Endothelial cell of umbilical vein (primary cell): ENCODE data around the gene CTNNA2. TPM values are rescaled to one million over a fixed set of nuclear protein-coding genes. Genes with fewer than 3 reads are reported as not detected.

Experiments used
- BruUV-seq: library from RNA; stranded (reverse); fragments of 400-500 nt; replicated peaks from 2 replicates; lab custom pipeline; 2021; lab: Mats Ljungman, UMichigan
- CTCF ChIA-PET: fragments of 300-600, 350-600 bp; sonication (Branson Sonifier 250); formaldehyde crosslinking; loops from one replicate; lab custom pipeline; 2021; ENCODE audit warnings: antibody characterized with exemption, inconsistent platforms; lab: Charles Lee
- POLR2A ChIA-PET: fragments of 300-600, 350-600 bp; sonication (Branson Sonifier 250); formaldehyde crosslinking; loops from one replicate; lab custom pipeline; 2021; ENCODE audit warnings: antibody characterized with exemption, inconsistent platforms; lab: Charles Lee
- DNase-seq: peaks from one replicate; pipeline ENCODE4 v3.0.0-alpha.2; 2011; ENCODE audit warnings: low read depth, low spot score
- FAIRE-seq: peaks from 2 replicates; lab custom pipeline; 2011; peaks lifted over from hg19 to GRCh38; lab: Jason Lieb, UNC
- H2AFZ ChIP-seq: 2 replicates; pipeline ENCODE4 v1.6.0; 2012; ENCODE audit warnings: low read depth, low read length, control low read depth, inconsistent platforms
- H3K27ac ChIP-seq: 2 replicates; pipeline ENCODE4 v1.5.1; 2011; ENCODE audit warnings: low read depth, mild to moderate bottlenecking, control low read depth, low read length, moderate library complexity; ENCODE audit not compliant: insufficient read depth
- H3K27me3 ChIP-seq, 2 experiments: 2 replicates each; pipeline versions ENCODE4 v1.6.0 to v1.6.1; 2011; ENCODE audit warnings: low read length in 2 of 2, mixed read lengths in 1 of 2; ENCODE audit not compliant: control insufficient read depth in 2 of 2, insufficient read depth in 2 of 2
- H3K36me3 ChIP-seq, 2 experiments: 2 replicates in 1 of 2; 3 replicates in 1 of 2; pipeline ENCODE4 v1.5.1; 2011; ENCODE audit warnings: low read length in 2 of 2, mild to moderate bottlenecking in 1 of 2, moderate library complexity in 1 of 2; ENCODE audit not compliant: control insufficient read depth in 2 of 2, insufficient read depth in 2 of 2; ENCODE audit errors: extremely low read depth in 1 of 2
- H3K4me1 ChIP-seq: 3 replicates; pipeline ENCODE4 v1.5.1; 2011; ENCODE audit warnings: mild to moderate bottlenecking, low read length; ENCODE audit not compliant: control insufficient read depth, insufficient read depth; ENCODE audit errors: extremely low read depth
- H3K4me2 ChIP-seq: 2 replicates; pipeline ENCODE4 v1.6.1; 2011; ENCODE audit warnings: low read length, control low read depth, mixed read lengths; ENCODE audit not compliant: insufficient read depth
- H3K4me3 ChIP-seq, 3 experiments: fragments of 200-600 bp in 1 of 3; sonication (generic), shearing (Covaris generic) in 1 of 3; replicated peaks in 1 of 3; 2 replicates each; pipeline ENCODE4 v1.5.1; 2011 to 2016; ENCODE audit warnings: control low read depth in 3 of 3, low read length in 3 of 3, mild to moderate bottlenecking in 2 of 3, inconsistent platforms in 1 of 3, low read depth in 1 of 3, moderate library complexity in 1 of 3; ENCODE audit not compliant: insufficient read depth in 1 of 3
- H3K79me2 ChIP-seq: 2 replicates; pipeline ENCODE4 v1.6.0; 2012; ENCODE audit warnings: low read length, inconsistent platforms; ENCODE audit not compliant: control insufficient read depth, insufficient read depth
- H3K9ac ChIP-seq: replicated peaks from 2 replicates; pipeline ENCODE3; 2011; ENCODE audit warnings: low read length, control low read depth; ENCODE audit not compliant: insufficient read depth; ENCODE audit errors: extremely low read depth
- H3K9me1 ChIP-seq: replicated peaks from 3 replicates; pipeline ENCODE4 v1.6.0; 2011; ENCODE audit warnings: mild to moderate bottlenecking, low read length; ENCODE audit not compliant: control insufficient read depth, insufficient read depth; ENCODE audit errors: extremely low read depth
- H3K9me3 ChIP-seq: replicated peaks from 2 replicates; pipeline ENCODE4 v1.5.1; 2012; ENCODE audit warnings: low read length, inconsistent platforms; ENCODE audit not compliant: control insufficient read depth, insufficient read depth
- H4K20me1 ChIP-seq: replicated peaks from 2 replicates; pipeline ENCODE3; 2011; ENCODE audit warnings: mild to moderate bottlenecking, low read length; ENCODE audit not compliant: control insufficient read depth, insufficient read depth; ENCODE audit errors: extremely low read depth
- CTCF ChIP-seq, 2 donors: IDR thresholded peaks; 1 replicate in 1 of 2; 2 replicates in 1 of 2; pipeline ENCODE4 v1.5.1; 2011; ENCODE audit warnings: low read length in 2 of 2, mild to moderate bottlenecking in 2 of 2, moderate library complexity in 2 of 2, control low read depth in 1 of 2, inconsistent platforms in 1 of 2, low read depth in 1 of 2; ENCODE audit not compliant: insufficient read depth in 1 of 2; ENCODE audit errors: extremely low read depth in 1 of 2
- EZH2 ChIP-seq: IDR thresholded peaks from 2 replicates; pipeline ENCODE4 v1.6.1; 2012; ENCODE audit warnings: borderline replicate concordance, low read depth, mild to moderate bottlenecking, moderate library complexity, low read length, inconsistent platforms; ENCODE audit not compliant: severe bottlenecking
- FOS ChIP-seq: IDR thresholded peaks from 2 replicates; pipeline ENCODE4 v1.6.1; 2011; ENCODE audit warnings: mild to moderate bottlenecking, low read length, moderate library complexity, borderline replicate concordance; ENCODE audit not compliant: insufficient read depth
- GATA2 ChIP-seq: IDR thresholded peaks from 2 replicates; pipeline ENCODE4 v1.7.0; 2011; ENCODE audit warnings: low read depth, mild to moderate bottlenecking, moderate library complexity, mixed read lengths, low read length; ENCODE audit not compliant: insufficient read length, insufficient read depth
- JUN ChIP-seq: IDR thresholded peaks from 2 replicates; pipeline ENCODE4 v1.6.1; 2011; ENCODE audit warnings: borderline replicate concordance, low read depth; ENCODE audit not compliant: insufficient read length, insufficient read depth
- MAX ChIP-seq: IDR thresholded peaks from 2 replicates; pipeline ENCODE4 v1.6.1; 2011; ENCODE audit not compliant: insufficient read depth, insufficient read length
- MYC ChIP-seq: IDR thresholded peaks from one replicate; pipeline ENCODE4 v1.6.1; 2011; ENCODE audit warnings: mild to moderate bottlenecking, low read depth, low read length
- POLR2A ChIP-seq: IDR thresholded peaks from 2 replicates; pipeline ENCODE4 v1.6.1; 2012; ENCODE audit warnings: low read depth, mild to moderate bottlenecking, control low read depth, low read length
- POLR2AphosphoS5 ChIP-seq: IDR thresholded peaks from 2 replicates; pipeline ENCODE4 v1.6.1; 2012; ENCODE audit warnings: low read depth, mild to moderate bottlenecking, control low read depth, low read length, moderate library complexity; ENCODE audit not compliant: insufficient read depth
- dilution Hi-C: fragments of 300-500 bp; cut with MboI; formaldehyde crosslinking; loops from one replicate; pipeline ENCODE4 v1.15.0; 2019; ENCODE audit warnings: low sequenced_read_pairs; ENCODE audit not compliant: extremely low pct_ligation_motif_present
- intact Hi-C: fragments of 100-400 bp; cut with micrococcal nuclease; formaldehyde crosslinking; loops from one replicate; pipeline ENCODE4 v1.10.0; 2022
- polyA plus RNA-seq, 4 experiments: library from polyadenylated mRNA; depleted of rRNA in 3 of 4; stranded (reverse) in 3 of 4; unstranded in 1 of 4; fragments of >200 nt; gene quantifications; 2 replicates each; pipeline versions ENCODE4 v1.2.1 to v1.2.3, GENCODE V29; 2011 to 2012; ENCODE audit warnings: missing spikeins in 1 of 4
- total RNA-seq: library from RNA; stranded (reverse); gene quantifications from 2 replicates; pipeline ENCODE4 v1.2.3, GENCODE V29; 2021

CTNNA2 gene
- total and polyA plus RNA-seq, 2 donors (not counting 3 experiments of a cell fraction or from before 2014, with no cell fraction given), result not detected

- H3K9ac ChIP-seq, result no peak overlapping the region
- H3K4me1 ChIP-seq, result no peaks in the 10 kb centered on the region
- CTCF ChIA-PET, result no interaction called here
- FAIRE-seq, result no peak
- POLR2A ChIA-PET, result no interaction called here
- H2AFZ ChIP-seq, result no peak overlapping the region
- intact Hi-C loops (no loop called here), dilution Hi-C loops (no loop called here)
- no peak overlapping the region for H3K4me3 ChIP-seq
- no peaks in the 10 kb centered on the region for H3K9me1 ChIP-seq
- H3K9me3 ChIP-seq, result peaks cover 8% of the 10 kb centered on the region
- no peak for TF ChIP-seq POLR2A
- no peak for TF ChIP-seq POLR2AphosphoS5
- TF ChIP-seq MAX, result no peak
- TF ChIP-seq GATA2, result no peak
- TF ChIP-seq FOS, result no peak
- TF ChIP-seq JUN, result no peak
- H4K20me1 ChIP-seq, result no peaks in the 10 kb centered on the region
- H3K36me3 ChIP-seq, result no peaks in the 10 kb centered on the region
- H3K27ac ChIP-seq, result no peak overlapping the region
- no TSS peak for BruUV-seq
- no peak for DNase-seq
- no peak overlapping the region for H3K4me2 ChIP-seq
- H3K79me2 ChIP-seq, result no peaks in the 10 kb centered on the region
- H3K27me3 ChIP-seq, result no peaks in the 10 kb centered on the region
Observed at GRCh38 chr2:79622508-79622907, 109.7 kb downstream of the CTNNA2 start.

- dilution Hi-C loops, result no loop called here
- CTCF ChIA-PET, result no interaction called here
Observed at GRCh38 chr2:79627237-79627636, 114.4 kb downstream of the CTNNA2 start.

More at GRCh38 chr2:79627237-79627636, 114.4 kb downstream of the CTNNA2 start:
- Histone ChIP-seq H2AFZ (no peak overlapping the region), H3K9ac (no peak overlapping the region), H3K27ac (no peak overlapping the region), H3K4me3 (no peak overlapping the region), H3K9me3 (peaks cover 7% of the 10 kb centered on the region), H3K4me1 (no peaks in the 10 kb centered on the region), H3K79me2 (no peaks in the 10 kb centered on the region), H3K9me1 (no peaks in the 10 kb centered on the region), H3K36me3 (no peaks in the 10 kb centered on the region), H3K27me3 (no peaks in the 10 kb centered on the region), H4K20me1 (no peaks in the 10 kb centered on the region), H3K4me2 (no peak overlapping the region)
- POLR2A ChIA-PET, result no interaction called here
- no peak for TF ChIP-seq POLR2AphosphoS5
- no peak for TF ChIP-seq GATA2
- no peak for TF ChIP-seq FOS
- TF ChIP-seq POLR2A, result no peak
- no peak for TF ChIP-seq MYC
- TF ChIP-seq EZH2, result no peak
- TF ChIP-seq CTCF (IDR thresholded peaks at IDR 0.05; ENCODE audit: extremely low read depth in 1 of 2, insufficient read depth in 1 of 2, low read depth in 1 of 2, low read length in 2 of 2), result no peak
- no peak for TF ChIP-seq MAX
- TF ChIP-seq JUN, result no peak
- FAIRE-seq (no peak), DNase-seq (no peak)
- no TSS peak for BruUV-seq
- intact Hi-C loops, result no loop called here
